HL-60 (cell line): ENCODE results near the gene TEX52.

Experiments
- CTCF ChIP-seq: IDR thresholded peaks from one replicate; pipeline ENCODE4 v1.5.1; 2011; ENCODE audit warnings: low read length, control low read depth, inconsistent platforms; ENCODE audit not compliant: insufficient read depth
- GABPA ChIP-seq: IDR thresholded peaks from 2 replicates; pipeline ENCODE4 v1.6.1; 2012; ENCODE audit warnings: low read depth

DNA sequence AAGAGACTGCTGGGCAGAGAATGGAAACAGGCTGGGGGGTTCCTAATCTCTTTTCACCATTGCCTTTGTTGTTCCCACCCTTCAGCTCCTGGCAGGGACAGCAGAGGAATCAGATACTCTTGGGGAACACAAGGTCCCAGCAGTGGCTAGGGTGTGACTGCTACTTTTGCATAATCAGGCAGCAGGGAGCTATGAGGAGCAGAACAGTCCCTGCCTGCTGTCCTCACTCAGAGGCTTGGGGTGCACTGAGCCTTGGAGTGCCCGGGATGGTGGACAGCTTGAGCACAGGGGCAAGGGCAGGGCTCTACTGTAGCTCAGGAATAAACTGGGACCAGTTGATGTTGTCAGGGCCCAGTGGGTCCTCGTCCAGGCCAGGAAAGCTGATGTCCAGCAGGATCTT is 1.5 kb upstream of the TEX52 start:
- no peak for TF ChIP-seq CTCF
- TF ChIP-seq GABPA, result no peak
